Brain pericyte (primary cell): ENCODE results near the gene PRTG.
"Not testable (repeated sequence)": the region's sequence is repeated elsewhere in the genome, so short reads cannot be mapped to it uniquely, and the experiment has no call there.

Experiments used
- DNase-seq: peaks from one replicate; pipeline ENCODE4 v3.0.0-alpha.2; 2012; ENCODE audit warnings: low read depth, low spot score

PRTG gene

GRCh38 chr15:55696221-55696620, 46.7 kb downstream of the PRTG start:
- DNase-seq = no peak

DNA sequence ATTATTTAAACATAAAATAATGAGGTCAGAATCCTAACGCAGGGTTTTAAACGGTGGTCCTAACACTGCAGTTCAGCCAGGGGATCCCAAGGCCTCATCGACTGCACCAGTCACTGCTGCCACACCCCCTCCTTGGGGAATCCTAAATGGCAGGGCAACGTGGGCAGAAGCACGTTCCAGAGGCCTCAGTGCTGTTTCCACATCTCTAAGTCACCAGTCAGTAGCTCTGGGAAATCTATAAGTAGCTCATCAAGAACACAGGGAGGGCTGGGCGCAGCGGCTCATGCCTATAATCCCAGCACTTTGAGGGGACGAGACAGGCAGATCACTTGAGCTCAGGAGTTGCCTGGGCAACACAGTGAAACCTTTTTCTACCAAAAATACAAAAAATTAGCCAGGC, 47.5 kb downstream of the PRTG start:
- no peak for DNase-seq

DNA sequence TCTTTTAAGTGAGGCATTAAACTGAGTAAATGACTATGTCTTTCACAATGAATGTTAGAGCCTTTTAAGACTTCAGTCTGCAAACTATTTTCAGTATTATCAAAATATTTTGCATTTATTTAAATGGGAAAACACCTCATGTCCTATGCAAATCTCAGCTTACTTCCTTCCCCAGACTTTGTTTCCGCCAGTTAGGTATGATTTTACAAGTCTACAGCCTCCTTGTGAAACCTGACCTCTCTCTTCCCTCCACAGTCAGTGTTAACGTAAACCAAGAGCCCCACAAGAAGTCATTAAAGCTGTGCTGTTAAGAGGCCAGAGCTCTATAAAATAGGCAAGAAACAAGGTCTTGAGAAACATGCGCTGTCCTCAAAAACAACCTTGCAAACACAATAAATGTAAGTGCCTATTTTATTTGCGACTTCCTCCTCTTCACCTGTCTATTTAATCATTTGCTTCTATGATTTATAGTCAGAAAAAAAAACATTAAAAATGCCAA, 48.3 kb downstream of the PRTG start:
- DNase-seq = no peak

GRCh38 chr15:55693116-55693515, 49.8 kb downstream of the PRTG start:
- DNase-seq = not testable (repeated sequence)

GRCh38 chr15:55687792-55688191, 55.2 kb downstream of the PRTG start:
- no peak for DNase-seq

DNA sequence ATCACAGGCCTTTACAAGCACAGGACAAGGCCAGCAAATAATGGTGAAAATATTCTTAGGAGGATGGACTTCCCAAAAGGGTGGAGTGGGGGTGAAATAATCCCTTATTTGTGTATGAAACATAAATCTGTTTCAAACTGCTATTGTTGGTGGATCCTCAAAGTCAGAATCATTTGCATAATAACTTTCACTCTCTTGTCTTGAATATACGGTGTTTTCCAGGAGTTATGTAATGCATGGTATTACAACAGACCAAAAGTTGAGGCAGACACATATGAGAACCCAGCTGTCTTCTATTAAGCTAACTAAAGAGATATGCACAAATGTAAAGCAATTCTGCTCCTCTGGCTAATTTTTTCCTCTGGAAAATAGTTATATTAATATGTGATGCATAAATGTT, 57.7 kb downstream of the PRTG start:
- no peak for DNase-seq

DNA sequence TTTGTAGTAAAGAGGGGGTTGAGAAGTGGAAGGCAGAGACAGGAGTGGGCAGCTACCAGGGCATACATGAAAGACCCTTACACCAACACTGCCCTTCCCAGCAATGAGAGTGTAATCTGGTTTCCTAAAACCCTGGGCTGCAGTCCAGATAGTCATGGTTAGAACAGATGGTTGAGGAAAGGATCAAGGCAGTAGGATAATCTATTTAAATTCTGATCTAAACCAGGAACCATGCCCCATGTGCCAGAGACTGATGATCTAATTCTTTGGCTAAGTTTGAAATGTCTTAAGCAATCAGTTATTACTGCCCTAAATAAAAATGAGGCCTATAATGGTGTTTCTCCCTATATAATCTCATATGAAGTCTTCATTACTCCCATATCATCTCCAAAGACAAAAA, 59.6 kb downstream of the PRTG start:
- DNase-seq = no peak

- no peak for DNase-seq
These were observed 61.3 kb downstream of the PRTG start for GRCh38 chr15:55681631-55682030.

- DNase-seq = no peak
These were observed 66.4 kb downstream of the PRTG start for GRCh38 chr15:55676507-55676906.

DNA sequence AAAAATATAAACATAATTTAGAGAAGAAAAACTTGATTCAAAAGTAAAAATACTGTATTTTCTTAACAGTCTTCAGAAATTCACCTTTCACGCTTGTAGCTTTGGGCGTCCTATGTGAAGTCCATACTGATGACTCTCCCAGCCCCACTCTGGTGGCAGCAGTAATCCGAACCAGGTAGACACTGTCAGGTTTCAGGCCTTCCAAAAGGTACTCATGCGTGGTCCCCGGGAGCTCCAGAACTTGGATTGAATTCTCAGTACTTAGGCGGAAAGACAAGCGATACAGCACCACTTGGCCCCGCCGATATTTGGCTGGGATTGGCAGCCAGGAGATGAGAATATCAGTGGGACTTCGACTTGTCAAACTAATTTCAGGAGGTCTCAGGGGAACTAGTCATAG, 69.7 kb downstream of the PRTG start:
- DNase-seq = no peak

DNA sequence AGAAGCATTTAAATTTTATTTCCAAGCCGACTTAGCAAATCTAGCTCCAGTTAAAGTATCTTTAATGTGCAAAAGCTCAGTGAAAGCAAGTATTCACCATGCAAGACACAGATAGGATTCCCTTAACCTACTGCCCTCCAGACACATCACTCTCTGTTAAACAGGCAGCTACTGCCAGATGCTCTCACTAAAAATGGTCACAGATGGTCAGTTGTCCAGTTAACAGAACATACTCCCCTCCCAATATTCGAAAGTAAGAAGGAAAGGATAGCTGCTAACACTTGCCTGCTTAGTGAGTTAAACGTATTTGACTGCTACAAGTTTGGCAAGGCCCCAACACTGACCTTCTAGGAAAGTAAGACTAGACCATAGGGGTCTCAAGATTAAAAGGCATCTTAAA, 73.7 kb downstream of the PRTG start:
- no peak for DNase-seq

DNA sequence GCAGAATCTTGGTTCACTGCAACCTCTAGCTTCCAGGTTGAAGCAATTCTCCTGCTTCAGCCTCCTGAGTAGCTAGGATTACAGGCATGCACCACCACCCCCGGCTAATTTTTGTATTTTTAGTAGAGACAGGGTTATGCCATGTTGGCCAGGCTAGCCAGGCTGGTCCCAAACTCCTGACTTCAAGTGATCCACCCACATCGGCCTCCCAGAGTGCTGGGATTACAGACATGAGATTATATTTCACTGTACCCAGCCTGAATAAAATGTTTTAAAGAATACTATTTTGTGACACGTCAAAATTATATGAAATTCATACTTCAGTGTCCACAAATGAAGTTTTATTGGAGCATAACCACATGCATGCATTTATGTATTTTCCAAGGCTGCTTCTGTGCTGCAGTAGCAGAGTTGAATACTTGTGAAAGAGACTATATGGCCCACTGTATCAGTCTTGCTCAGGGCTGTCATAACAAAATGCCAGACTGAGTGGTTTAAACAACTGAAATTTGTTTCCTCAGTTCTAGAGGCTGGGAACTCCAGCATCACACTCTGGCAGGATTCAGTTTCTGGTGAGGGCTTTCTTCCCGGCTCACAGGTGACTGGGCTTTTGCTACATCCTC, 77.2 kb downstream of the PRTG start:
- DNase-seq = no peak

GRCh38 chr15:55661428-55661827, 81.5 kb downstream of the PRTG start:
- DNase-seq = no peak

GRCh38 chr15:55660153-55660552, 82.8 kb downstream of the PRTG start:
- DNase-seq = no peak

- no peak for DNase-seq
These were observed 83.5 kb downstream of the PRTG start for GRCh38 chr15:55659481-55659880.

DNA sequence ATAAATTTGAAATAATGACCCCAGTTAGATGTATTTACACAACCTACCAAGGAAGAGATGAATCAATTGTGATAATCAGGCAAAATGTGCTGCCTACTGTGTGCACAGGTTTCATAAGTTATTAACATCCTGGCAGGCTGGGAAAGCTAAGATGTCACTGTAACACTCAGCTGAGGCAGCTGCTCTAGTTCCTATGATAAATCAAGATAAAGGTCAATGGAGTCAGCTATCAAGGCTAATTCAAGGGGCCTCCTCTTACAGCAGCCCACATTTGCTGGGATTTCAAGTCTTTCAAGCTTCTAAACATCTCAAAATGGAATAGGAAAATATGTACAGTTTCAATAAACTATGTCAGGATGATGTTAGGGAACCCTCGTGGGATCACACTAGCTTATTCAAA, 84.1 kb downstream of the PRTG start:
- DNase-seq = no peak

GRCh38 chr15:55654561-55655031, 88.4 kb downstream of the PRTG start:
- DNase-seq = no peak

DNA sequence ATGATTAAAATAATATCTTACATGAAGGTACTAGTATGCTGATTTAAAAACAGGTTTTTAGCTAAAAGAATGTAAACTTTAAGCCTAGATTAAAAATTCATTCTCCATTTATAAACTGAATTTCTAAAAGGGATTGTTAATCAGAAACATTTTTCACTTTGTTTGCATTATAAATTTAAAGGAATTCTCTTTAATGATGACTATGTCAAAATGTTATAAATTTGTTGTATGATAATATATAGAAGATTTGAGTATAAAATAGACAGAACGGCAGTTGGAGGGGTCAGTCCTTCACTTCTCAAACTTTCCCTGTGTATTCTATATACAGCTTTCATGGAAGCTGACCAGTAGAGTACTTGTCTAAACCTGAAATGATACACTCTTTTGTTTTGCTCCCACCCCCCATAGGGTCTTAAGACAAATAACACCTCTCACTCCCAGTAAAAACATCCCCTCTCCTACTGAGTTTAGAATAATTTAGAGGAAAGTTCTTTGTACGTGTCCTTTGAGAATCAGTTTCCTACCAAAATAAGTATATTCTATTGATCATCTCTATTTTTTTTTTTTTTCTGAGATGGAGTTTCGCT, 90.0 kb downstream of the PRTG start:
- DNase-seq = no peak

- no peak for DNase-seq
These were observed 90.6 kb downstream of the PRTG start for GRCh38 chr15:55652359-55652758.

DNA sequence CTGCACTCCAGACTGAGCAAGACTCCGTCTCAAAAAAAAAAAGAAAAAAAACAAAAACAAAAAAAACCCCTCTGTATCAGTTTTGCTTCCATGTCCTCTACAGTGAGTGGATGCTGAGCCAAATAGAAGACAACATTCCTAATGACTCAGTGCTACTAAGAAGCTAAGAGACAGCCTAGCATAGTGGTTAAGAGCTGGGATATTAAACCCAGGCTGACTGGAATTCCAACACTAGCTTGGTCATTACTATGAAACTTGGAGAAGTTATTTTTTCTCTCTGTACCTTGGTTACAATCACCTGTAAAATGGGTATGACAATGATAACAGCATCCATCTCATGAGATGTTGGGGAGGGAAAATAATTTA, 93.9 kb downstream of the PRTG start:
- no peak for DNase-seq

- no peak for DNase-seq
These were observed 104.2 kb downstream of the PRTG start for GRCh38 chr15:55638764-55639163.

DNA sequence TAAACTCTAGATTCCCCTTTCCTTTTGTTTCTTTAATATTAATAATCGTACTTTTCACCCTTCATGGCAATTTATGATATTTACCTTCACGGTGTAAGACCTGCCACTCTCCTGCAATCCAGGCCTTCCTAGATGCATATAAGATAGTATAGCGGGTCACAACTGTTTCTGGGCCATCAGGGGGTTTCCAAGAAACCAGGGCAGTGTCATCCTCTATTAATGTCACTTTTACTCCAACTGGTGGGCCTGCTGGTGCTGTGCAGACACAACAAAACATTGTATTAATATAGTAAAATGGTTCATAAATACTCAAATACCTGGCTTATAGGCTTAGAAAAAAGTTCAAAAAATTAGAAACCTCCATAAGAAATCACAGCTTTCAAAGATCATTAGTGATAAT, 105.9 kb downstream of the PRTG start:
- no peak for DNase-seq

- no peak for DNase-seq
These were observed 109.2 kb downstream of the PRTG start for GRCh38 chr15:55633731-55634130.

DNA sequence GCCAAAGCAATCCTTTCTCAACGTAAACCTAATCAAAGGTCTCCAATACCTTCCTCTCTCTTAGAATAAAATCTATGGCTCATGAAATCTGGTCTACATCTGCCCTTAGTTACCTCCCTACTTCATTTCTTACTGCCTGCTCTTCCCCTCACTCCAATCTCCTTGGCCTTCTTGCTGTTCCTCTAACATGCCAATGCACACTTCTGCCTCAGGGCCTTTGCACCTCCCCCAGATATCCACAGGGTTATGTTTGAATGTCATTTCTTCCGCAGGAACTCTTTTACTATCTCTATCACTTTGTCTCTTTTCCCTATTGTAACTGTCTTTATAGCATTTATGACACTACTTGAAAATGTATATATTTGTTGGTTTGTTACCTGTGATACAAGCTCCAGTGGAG, 110.5 kb downstream of the PRTG start:
- no peak for DNase-seq
